Measurements from ENCODE around the gene ERAP2. TPM values are rescaled to one million over a fixed set of nuclear protein-coding genes. Genes with fewer than 3 reads are reported as not detected.

ERAP2 gene
- total RNA-seq, 1 experiment from 2014 or later: 49.2 TPM

DNA sequence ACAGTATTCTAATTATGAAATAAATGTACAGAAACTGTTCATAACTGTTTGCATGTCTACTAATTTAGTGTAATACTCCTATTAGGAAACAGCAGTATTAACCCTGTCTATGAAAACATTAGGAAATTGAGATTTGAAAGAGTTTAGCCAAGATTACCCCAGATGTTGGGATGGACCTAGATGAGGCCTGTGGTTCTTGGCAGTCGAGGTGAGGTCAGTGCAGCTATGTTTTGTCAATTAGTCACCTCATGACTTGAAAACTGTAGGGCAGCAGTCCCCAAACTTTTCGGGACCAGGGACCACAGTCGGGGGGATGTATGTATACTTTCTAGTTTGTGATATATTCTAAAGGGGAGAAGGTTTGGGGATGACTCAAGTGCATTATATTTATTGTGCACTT, 64.3 kb downstream of the ERAP2 start:
- DNase-seq (ENCODE audit: low read depth): no peak
- in situ Hi-C loops (cut with HindIII; ENCODE audit: low pct_unique_long_range_greater_than_20kb, low sequenced_read_pairs): no loop called here

DNA sequence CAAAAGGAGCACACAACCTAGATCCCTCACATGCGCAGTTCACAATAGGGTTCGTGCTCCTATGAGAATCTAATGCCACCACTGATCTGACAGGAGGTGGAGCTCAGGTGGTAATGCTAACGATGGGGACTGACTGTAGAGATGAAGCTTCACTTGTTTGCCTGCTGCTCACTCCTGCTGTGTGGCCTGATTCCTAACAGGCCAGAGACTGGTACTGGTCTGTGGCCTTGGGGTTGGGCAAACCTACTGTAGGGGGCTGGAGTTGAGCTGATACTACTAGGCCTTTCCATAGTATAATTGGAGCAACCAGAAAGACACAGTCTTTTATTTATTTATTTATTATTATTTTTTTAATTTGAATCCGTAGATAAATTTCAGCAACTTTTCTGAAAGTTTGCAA, 64.8 kb downstream of the ERAP2 start:
- in situ Hi-C loops (cut with HindIII; ENCODE audit: low pct_unique_long_range_greater_than_20kb, low sequenced_read_pairs): no loop called here
- no peak for DNase-seq (ENCODE audit: low read depth)

- in situ Hi-C loops (cut with HindIII; ENCODE audit: low pct_unique_long_range_greater_than_20kb, low sequenced_read_pairs): no loop called here
- no peak for DNase-seq (ENCODE audit: low read depth)
Measured at GRCh38 chr5:96942078-96942477, 65.8 kb downstream of the ERAP2 start.

GRCh38 chr5:96942911-96943310, 66.6 kb downstream of the ERAP2 start:
- no peak for DNase-seq (ENCODE audit: low read depth)
- in situ Hi-C loops (cut with HindIII; ENCODE audit: low pct_unique_long_range_greater_than_20kb, low sequenced_read_pairs): no loop called here

DNA sequence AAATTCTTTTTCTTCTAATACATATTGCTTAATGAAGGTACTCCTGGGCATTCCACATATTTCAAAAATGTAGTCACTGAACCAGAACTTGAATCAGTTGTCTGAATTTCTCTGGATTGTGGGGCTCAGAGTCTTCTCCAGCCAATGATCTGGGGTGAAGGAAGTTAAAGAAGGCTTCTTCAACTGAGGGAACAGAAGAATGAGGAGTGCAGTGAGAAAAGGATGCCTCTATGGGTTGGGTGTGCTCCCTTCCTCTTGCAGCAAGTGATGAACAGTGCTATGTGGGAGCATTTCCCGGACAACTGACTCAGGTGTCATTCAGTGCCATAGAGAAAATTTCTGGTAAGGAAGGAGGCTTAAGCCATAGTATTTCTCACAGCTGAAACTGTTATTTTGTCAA, 67.5 kb downstream of the ERAP2 start:
- in situ Hi-C loops (cut with HindIII; ENCODE audit: low pct_unique_long_range_greater_than_20kb, low sequenced_read_pairs): no loop called here
- no peak for DNase-seq (ENCODE audit: low read depth)

- DNase-seq (ENCODE audit: low read depth): no peak
- in situ Hi-C loops (cut with HindIII; ENCODE audit: low pct_unique_long_range_greater_than_20kb, low sequenced_read_pairs): no loop called here
Measured at GRCh38 chr5:96945144-96945897, 69.0 kb downstream of the ERAP2 start.

DNA sequence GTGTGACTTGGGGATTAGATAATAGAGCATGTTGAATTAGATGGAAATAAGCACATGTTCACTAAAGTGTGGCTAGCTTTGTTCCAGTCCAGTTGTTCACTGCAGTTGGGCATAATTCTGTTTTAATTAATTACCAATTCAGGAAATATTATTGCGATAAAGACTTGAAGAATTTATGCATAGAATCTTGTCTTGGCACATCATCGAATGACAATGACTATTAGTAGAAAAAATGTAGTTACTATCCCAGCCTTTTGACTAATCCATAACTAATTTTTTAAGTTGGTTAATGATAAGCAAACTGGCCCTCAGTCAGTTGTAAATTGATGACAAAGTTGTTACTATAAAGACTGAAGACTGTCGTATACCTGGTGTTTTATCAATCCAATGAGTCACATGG, 70.1 kb downstream of the ERAP2 start:
- in situ Hi-C loops (cut with HindIII; ENCODE audit: low pct_unique_long_range_greater_than_20kb, low sequenced_read_pairs): no loop called here
- peak; percentile 63 for DNase-seq (ENCODE audit: low read depth)

DNA sequence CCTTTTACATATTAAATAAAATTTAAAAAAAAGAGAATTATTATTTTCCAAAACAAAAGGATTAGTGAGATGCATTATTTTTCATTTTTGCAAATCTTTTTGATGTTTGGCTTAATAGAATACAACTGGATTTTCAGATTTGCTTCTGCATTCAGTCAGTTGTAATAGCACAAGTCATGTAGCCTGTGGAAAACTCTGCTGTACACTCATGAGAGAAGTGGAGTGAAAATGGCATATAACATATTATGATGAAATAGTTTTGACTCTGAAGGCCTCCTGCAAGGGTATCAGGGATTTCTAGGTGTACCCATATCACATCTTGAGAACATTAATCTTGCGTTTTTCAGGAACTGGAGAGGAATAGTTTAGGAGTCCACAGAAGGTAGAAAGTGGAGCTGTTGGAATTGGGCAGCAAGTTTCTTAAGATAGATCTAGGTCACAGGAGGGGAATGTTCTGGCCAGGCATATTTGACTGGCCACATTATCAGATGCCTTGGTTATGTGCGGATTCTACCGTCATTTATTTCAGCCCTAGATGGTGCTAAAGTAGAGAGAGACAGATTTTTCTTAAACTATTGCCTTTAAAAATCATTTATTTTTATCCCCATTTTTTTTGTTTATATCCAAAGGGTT, 75.9 kb downstream of the ERAP2 start:
- in situ Hi-C loops (cut with HindIII; ENCODE audit: low pct_unique_long_range_greater_than_20kb, low sequenced_read_pairs): no loop called here
- no peak for DNase-seq (ENCODE audit: low read depth)

DNA sequence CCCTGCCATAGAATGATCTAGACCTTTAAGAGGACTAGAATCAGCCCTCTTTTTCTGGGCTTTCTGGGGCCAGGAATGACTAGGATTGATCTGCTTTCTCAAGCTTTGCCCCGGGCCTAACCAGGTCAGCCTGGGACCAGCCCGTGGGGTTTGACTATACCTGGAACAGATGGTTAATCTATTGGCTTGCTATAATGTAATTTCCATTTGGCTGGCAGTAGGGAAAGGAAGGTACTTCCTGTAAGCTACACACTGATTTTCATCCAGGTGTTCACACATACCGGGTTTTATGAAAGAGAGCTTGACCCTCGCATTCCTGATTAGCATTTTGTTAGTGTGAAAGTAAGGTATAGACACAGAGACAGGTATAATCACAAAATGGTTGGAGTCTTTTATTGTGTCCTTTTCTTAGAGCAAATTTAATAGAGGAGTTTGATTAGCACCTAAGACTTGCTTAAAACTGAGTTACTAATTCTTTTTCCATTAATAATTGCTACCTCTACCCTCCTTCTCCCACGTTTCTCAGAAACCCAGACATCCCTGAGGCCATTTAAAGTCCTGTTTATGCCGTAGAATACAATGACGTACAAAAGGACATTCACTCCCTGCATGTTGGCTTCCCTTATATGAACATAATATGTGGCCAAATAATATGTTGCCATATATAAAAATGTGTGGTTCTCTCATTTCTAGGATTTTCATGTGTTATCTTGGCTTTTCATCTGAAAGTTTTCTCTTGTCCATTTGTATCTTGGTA, 76.9 kb downstream of the ERAP2 start:
- no peak for DNase-seq (ENCODE audit: low read depth)
- in situ Hi-C loops (cut with HindIII; ENCODE audit: low pct_unique_long_range_greater_than_20kb, low sequenced_read_pairs): no loop called here

DNA sequence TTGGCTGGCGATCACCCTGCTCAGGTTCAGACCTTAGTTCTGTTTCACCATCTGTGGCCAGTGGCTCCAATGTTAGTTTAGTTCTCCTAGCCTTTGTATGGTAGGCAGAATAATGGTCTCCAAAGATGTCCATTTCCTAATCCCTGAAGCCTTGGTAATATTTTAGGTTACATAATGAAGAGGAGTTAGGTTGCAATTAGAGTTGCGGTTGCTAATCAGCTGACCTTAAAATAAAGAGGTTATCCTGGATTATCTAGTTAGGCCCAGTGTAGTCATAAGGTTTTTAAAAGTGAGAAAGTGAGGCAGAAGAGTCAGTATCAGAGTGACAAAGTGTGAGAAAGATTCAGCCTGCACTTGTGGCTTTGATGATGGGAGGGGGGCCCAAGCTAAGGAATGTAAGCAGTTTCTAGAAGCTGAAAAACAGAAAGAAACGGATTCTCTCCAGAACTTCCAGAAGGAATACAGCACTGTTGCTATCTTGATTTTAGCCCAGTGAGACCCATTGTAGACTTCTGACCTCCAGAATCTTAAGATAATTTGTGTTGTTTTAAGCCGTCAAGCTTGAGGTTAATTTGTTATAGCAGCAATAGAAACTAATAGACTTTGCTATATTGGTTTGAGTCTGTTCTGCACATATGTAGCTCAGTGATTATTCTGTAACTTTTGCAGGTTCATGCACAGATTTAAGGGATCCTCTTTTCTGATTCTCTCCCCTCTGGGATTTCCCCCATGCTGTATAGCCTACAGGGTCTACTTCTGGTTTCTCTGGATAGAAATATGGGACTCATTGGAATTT, 81.2 kb downstream of the ERAP2 start:
- in situ Hi-C loops (cut with HindIII; ENCODE audit: low pct_unique_long_range_greater_than_20kb, low sequenced_read_pairs): no loop called here
- no peak for DNase-seq (ENCODE audit: low read depth)

- in situ Hi-C loops (cut with HindIII; ENCODE audit: low pct_unique_long_range_greater_than_20kb, low sequenced_read_pairs): no loop called here
Measured at GRCh38 chr5:96958977-96959376, 82.7 kb downstream of the ERAP2 start.

DNA sequence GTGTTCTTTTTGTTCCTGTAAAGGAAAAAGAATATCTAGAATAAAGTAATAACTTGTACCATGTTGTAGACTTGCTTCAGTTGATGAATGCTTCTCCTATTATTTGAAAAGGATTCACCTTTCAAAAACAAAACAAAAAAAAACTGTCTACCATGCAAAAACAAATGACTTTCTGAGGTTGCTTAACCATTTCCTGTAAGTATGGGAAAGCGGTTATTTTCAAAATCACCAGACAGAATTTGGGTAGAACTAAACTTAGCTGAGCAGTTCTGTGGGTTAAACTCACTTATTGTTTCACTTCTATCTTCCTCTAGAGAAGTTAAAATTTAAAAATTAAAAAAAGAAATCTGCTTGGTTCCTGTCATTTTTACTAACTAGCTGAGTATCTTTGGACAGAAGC, 84.8 kb downstream of the ERAP2 start:
- in situ Hi-C loops (cut with HindIII; ENCODE audit: low pct_unique_long_range_greater_than_20kb, low sequenced_read_pairs): no loop called here
- DNase-seq (ENCODE audit: low read depth): no peak

More at GRCh38 chr5:96958977-96959376, 82.7 kb downstream of the ERAP2 start:
- DNase-seq (ENCODE audit: low read depth): no peak

DNA sequence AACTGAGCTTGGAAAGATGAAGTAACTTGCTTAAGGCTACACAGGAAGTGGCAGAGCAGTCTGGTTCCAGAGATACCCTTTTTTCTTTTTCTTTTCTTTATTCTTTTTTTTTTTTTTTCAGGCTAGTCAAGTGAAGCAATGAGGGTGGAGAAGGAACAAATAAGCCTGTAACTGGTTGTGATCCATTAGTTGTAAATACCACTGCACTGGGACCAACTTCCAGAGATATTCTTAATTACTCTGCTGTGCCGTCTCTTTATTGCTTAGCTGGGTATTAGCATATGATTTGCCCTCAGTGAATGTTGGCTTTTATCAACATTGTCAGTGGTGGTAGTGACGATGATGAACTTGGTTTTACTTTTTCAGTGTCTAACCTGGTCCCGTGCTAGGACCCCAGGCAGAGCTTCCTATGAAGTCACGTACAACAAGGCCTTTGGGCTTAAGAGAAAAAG, 86.3 kb downstream of the ERAP2 start:
- DNase-seq (ENCODE audit: low read depth): no peak
- in situ Hi-C loops (cut with HindIII; ENCODE audit: low pct_unique_long_range_greater_than_20kb, low sequenced_read_pairs): no loop called here

GRCh38 chr5:96963267-96963666, 87.0 kb downstream of the ERAP2 start:
- DNase-seq (ENCODE audit: low read depth): no peak
- in situ Hi-C loops (cut with HindIII; ENCODE audit: low pct_unique_long_range_greater_than_20kb, low sequenced_read_pairs): no loop called here

GRCh38 chr5:96966801-96967200, 90.5 kb downstream of the ERAP2 start:
- in situ Hi-C loops (cut with HindIII; ENCODE audit: low pct_unique_long_range_greater_than_20kb, low sequenced_read_pairs): no loop called here
- DNase-seq (ENCODE audit: low read depth): no peak

GRCh38 chr5:96967400-96967799, 91.1 kb downstream of the ERAP2 start:
- in situ Hi-C loops (cut with HindIII; ENCODE audit: low pct_unique_long_range_greater_than_20kb, low sequenced_read_pairs): no loop called here
- no peak for DNase-seq (ENCODE audit: low read depth)

DNA sequence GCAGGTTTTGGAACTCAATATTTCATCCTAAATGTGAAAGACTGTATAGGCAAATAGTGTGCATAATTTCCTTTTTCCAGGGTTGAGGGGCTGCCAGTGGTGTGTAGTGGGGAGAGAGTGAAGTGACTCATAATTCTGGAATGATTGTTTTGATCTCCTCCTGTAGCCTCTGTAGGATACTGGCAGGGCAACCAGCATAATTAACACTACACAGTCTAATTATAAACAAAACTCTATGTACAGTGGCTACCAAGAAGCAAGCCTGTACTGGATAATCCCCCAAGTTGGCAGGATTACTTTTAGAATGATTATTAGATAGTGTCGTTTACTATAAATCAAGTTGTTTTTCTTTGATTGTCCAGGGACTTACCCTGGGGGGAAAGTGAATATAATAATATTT, 91.8 kb downstream of the ERAP2 start:
- no peak for DNase-seq (ENCODE audit: low read depth)
- in situ Hi-C loops (cut with HindIII; ENCODE audit: low pct_unique_long_range_greater_than_20kb, low sequenced_read_pairs): no loop called here

DNA sequence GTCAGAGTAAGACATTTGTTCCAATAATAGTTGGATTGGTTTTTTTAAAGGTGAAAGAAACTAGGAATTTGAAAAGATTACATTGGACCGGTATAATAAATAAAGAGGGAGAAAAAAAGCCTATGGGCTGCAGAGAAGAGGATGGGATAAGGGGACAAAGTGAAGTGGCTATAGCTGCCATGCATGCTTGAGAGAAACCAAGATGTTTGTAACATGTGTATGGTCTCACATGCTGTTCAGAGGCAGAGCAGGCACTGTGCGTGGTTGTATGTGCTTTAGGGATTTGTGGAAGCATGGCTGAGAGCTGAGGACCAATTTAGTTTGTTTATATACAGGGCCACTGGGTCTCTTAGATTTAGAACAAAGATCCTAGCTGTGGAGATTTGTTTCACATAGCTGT, 92.3 kb downstream of the ERAP2 start:
- in situ Hi-C loops (cut with HindIII; ENCODE audit: low pct_unique_long_range_greater_than_20kb, low sequenced_read_pairs): no loop called here
- DNase-seq (ENCODE audit: low read depth): no peak
